IMR-90 (cell line): ENCODE data around the gene NOS1AP. TPM values are rescaled to one million over a fixed set of nuclear protein-coding genes. Genes with fewer than 3 reads are reported as not detected.

Experiments used
- ATAC-seq: fragments of 200-7000 bp; cut with Tn5 transposase; 2 replicates; pipeline ENCODE4 v1.9.1; 2020; ENCODE audit warnings: low read depth, mild to moderate bottlenecking, moderate library complexity
- BruUV-seq: library from RNA; stranded (reverse); fragments of 400-500 nt; replicated peaks from 2 replicates; lab custom pipeline; 2021; lab: Mats Ljungman, UMichigan
- CTCF ChIA-PET: fragments of 300-600 bp; formaldehyde crosslinking; extraction: SDS; loops from one replicate; lab custom pipeline; 2021; ENCODE audit warnings: antibody characterized with exemption; lab: Yijun Ruan, JAX
- POLR2A ChIA-PET: fragments of 300-600 bp; sonication (Branson Sonifier 250); formaldehyde crosslinking; loops from one replicate; lab custom pipeline; 2022; ENCODE audit warnings: antibody characterized with exemption; ENCODE audit not compliant: unreplicated experiment; lab: Charles Lee
- DNase-seq: peaks from one replicate; pipeline ENCODE4 v3.0.0; 2013
- H2AFZ ChIP-seq: replicated peaks from 2 replicates; pipeline ENCODE3; 2013; ENCODE audit warnings: low read length, mild to moderate bottlenecking; ENCODE audit not compliant: poor library complexity
- H2AK5ac ChIP-seq: 2 replicates; pipeline ENCODE4 v1.6.1; 2013; ENCODE audit warnings: low read depth, low read length, inconsistent platforms
- H2AK9ac ChIP-seq: replicated peaks from 2 replicates; pipeline ENCODE3; 2013; ENCODE audit warnings: mild to moderate bottlenecking, low read depth, low read length, moderate library complexity; ENCODE audit not compliant: poor library complexity
- H2BK120ac ChIP-seq: 2 replicates; pipeline ENCODE4 v1.6.1; 2013; ENCODE audit warnings: low read depth, low read length, inconsistent platforms
- H2BK15ac ChIP-seq: 3 replicates; pipeline ENCODE4 v1.6.1; 2013; ENCODE audit warnings: low read depth, low read length, inconsistent platforms
- H2BK20ac ChIP-seq: 2 replicates; pipeline ENCODE4 v1.6.1; 2013; ENCODE audit warnings: low read depth, mild to moderate bottlenecking, inconsistent platforms, low read length, moderate library complexity
- H2BK5ac ChIP-seq: 2 replicates; pipeline ENCODE4 v1.6.1; 2013; ENCODE audit warnings: mild to moderate bottlenecking, low read depth, low read length, inconsistent platforms; ENCODE audit not compliant: poor library complexity, severe bottlenecking
- H3K14ac ChIP-seq: replicated peaks from 2 replicates; pipeline ENCODE4 v1.6.1; 2013; ENCODE audit warnings: low read depth, low read length, inconsistent platforms
- H3K18ac ChIP-seq: 2 replicates; pipeline ENCODE4 v1.6.1; 2013; ENCODE audit warnings: low read depth, low read length, control low read depth
- H3K23ac ChIP-seq: 2 replicates; pipeline ENCODE4 v1.6.1; 2013; ENCODE audit warnings: low read depth, low read length, inconsistent platforms
- H3K27ac ChIP-seq: 2 replicates; pipeline ENCODE4 v1.5.1; 2013; ENCODE audit warnings: mild to moderate bottlenecking, control low read depth, low read length; ENCODE audit not compliant: insufficient read depth
- H3K27me3 ChIP-seq: 2 replicates; pipeline ENCODE4 v1.6.1; 2013; ENCODE audit warnings: low read length; ENCODE audit not compliant: control insufficient read depth, insufficient read depth
- H3K36me3 ChIP-seq: 2 replicates; pipeline ENCODE4 v1.6.1; 2013; ENCODE audit warnings: low read length, mixed read lengths; ENCODE audit not compliant: control insufficient read depth, insufficient read depth
- H3K4ac ChIP-seq: 2 replicates; pipeline ENCODE4 v1.6.1; 2013; ENCODE audit warnings: low read depth, low read length, inconsistent platforms
- H3K4me1 ChIP-seq: 2 replicates; pipeline ENCODE4 v1.6.1; 2013; ENCODE audit warnings: low read length, mixed read lengths; ENCODE audit not compliant: control insufficient read depth, insufficient read depth
- H3K4me2 ChIP-seq: 2 replicates; pipeline ENCODE4 v1.6.1; 2013; ENCODE audit warnings: low read depth, mild to moderate bottlenecking, control low read depth, low read length, moderate library complexity
- H3K4me3 ChIP-seq: 2 replicates; pipeline ENCODE4 v1.5.1; 2013; ENCODE audit warnings: low read depth, mild to moderate bottlenecking, control low read depth, low read length, moderate library complexity; ENCODE audit not compliant: insufficient read depth
- H3K56ac ChIP-seq: 2 replicates; pipeline ENCODE4 v1.6.1; 2013; ENCODE audit warnings: low read length, inconsistent platforms; ENCODE audit not compliant: insufficient read depth; ENCODE audit errors: extremely low read depth
- H3K79me1 ChIP-seq, 2 experiments: 2 replicates each; pipeline ENCODE4 v1.6.1; 2013; ENCODE audit warnings: low read length in 2 of 2, inconsistent platforms in 1 of 2, low read depth in 1 of 2
- H3K9ac ChIP-seq: 2 replicates; pipeline ENCODE4 v1.6.1; 2013; ENCODE audit warnings: low read depth, low read length, control low read depth
- H3K9me1 ChIP-seq: 2 replicates; pipeline ENCODE4 v1.6.1; 2013; ENCODE audit warnings: low read length, inconsistent platforms; ENCODE audit not compliant: insufficient read depth
- H3K9me3 ChIP-seq: 2 replicates; pipeline ENCODE4 v1.6.1; 2013; ENCODE audit warnings: low read length; ENCODE audit not compliant: control insufficient read depth, insufficient read depth
- H4K20me1 ChIP-seq: 2 replicates; pipeline ENCODE4 v1.6.1; 2013; ENCODE audit warnings: low read length, inconsistent platforms; ENCODE audit not compliant: insufficient read depth
- H4K5ac ChIP-seq: 2 replicates; pipeline ENCODE4 v1.6.1; 2013; ENCODE audit warnings: mild to moderate bottlenecking, low read depth, low read length, control low read depth
- H4K8ac ChIP-seq, 2 experiments: 2 replicates each; pipeline ENCODE4 v1.6.1; 2013; ENCODE audit warnings: low read depth in 2 of 2, low read length in 2 of 2, control low read depth in 1 of 2, inconsistent platforms in 1 of 2
- H4K91ac ChIP-seq: 2 replicates; pipeline ENCODE4 v1.6.1; 2013; ENCODE audit warnings: low read depth, low read length, inconsistent platforms; ENCODE audit not compliant: insufficient read depth
- BHLHE40 ChIP-seq: fragments of 150-350 bp; IDR thresholded peaks from 2 replicates; pipeline ENCODE4 v1.6.1; 2016; ENCODE audit warnings: mild to moderate bottlenecking, low read depth, low read length
- CEBPB ChIP-seq: IDR thresholded peaks from 2 replicates; pipeline ENCODE4 v1.6.1; 2012; ENCODE audit warnings: low read depth, low read length, improper control_type of control experiment
- CHD1 ChIP-seq: IDR thresholded peaks from 2 replicates; pipeline ENCODE4 v1.6.1; 2012; ENCODE audit warnings: low read depth, low read length, improper control_type of control experiment
- ELK1 ChIP-seq: fragments of 150-350 bp; IDR thresholded peaks from 2 replicates; pipeline ENCODE4 v1.6.1; 2016; ENCODE audit warnings: low read depth, mild to moderate bottlenecking, low read length, moderate library complexity, borderline replicate concordance
- FOS ChIP-seq: fragments of 150-350 bp; IDR thresholded peaks from 2 replicates; pipeline ENCODE4 v1.6.1; 2016; ENCODE audit warnings: low read depth, low read length
- MAFK ChIP-seq: IDR thresholded peaks from 2 replicates; pipeline ENCODE4 v1.6.1; 2012; ENCODE audit warnings: low read depth, low read length, improper control_type of control experiment
- MAZ ChIP-seq: IDR thresholded peaks from 2 replicates; pipeline ENCODE4 v1.6.1; 2012; ENCODE audit warnings: low read depth, mild to moderate bottlenecking, low read length, improper control_type of control experiment, moderate library complexity, borderline replicate concordance
- MXI1 ChIP-seq: IDR thresholded peaks from 2 replicates; pipeline ENCODE4 v1.6.1; 2012; ENCODE audit warnings: low read depth, mild to moderate bottlenecking, low read length, moderate library complexity, borderline replicate concordance
- NFE2L2 ChIP-seq: fragments of 150-350 bp; IDR thresholded peaks from 2 replicates; pipeline ENCODE4 v1.6.1; 2016; ENCODE audit warnings: low read depth, mild to moderate bottlenecking, low read length
- POLR2A ChIP-seq: IDR thresholded peaks from 2 replicates; pipeline ENCODE4 v1.6.1; 2012; ENCODE audit warnings: mild to moderate bottlenecking, low read depth, low read length
- RAD21 ChIP-seq: IDR thresholded peaks from 2 replicates; pipeline ENCODE4 v1.6.1; 2012; ENCODE audit warnings: low read length, improper control_type of control experiment
- RCOR1 ChIP-seq: IDR thresholded peaks from 2 replicates; pipeline ENCODE4 v1.6.1; 2012; ENCODE audit warnings: mild to moderate bottlenecking, low read length, improper control_type of control experiment; ENCODE audit not compliant: insufficient replicate concordance
- RFX5 ChIP-seq: IDR thresholded peaks from 2 replicates; pipeline ENCODE4 v1.8.0; 2012; ENCODE audit warnings: low read depth, mild to moderate bottlenecking, low read length, moderate library complexity
- SMC3 ChIP-seq: fragments of 150-350 bp; IDR thresholded peaks from 2 replicates; pipeline ENCODE4 v1.6.1; 2016; ENCODE audit warnings: low read depth, mild to moderate bottlenecking, antibody characterized with exemption, low read length, moderate library complexity
- WGBS, 2 experiments: methylation state at CpG; one replicate each; pipeline versions ENCODE4 v1.1.5 to v1.1.7; 2013; ENCODE audit warnings: missing lambda C conversion rate in 2 of 2; ENCODE audit not compliant: insufficient read length in 1 of 2; ENCODE audit errors: extremely low coverage in 2 of 2; 5-methylcytosine and 5-hydroxymethylcytosine counted together
- dilution Hi-C: fragments of 300-500 bp; cut with HindIII; formaldehyde crosslinking; loops from one replicate; pipeline ENCODE4 v1.14.3; 2018; ENCODE audit warnings: low sequenced_read_pairs; ENCODE audit not compliant: unreplicated experiment
- in situ Hi-C: fragments of 300-500 bp; cut with MboI; formaldehyde crosslinking; loops from 3 replicates; pipeline ENCODE4 v1.14.3; 2019; ENCODE audit warnings: low sequenced_read_pairs, inconsistent platforms, mixed read lengths
- intact Hi-C: fragments of 100-400 bp; cut with micrococcal nuclease; formaldehyde crosslinking; loops from 2 replicates; pipeline ENCODE4 v1.10.0; 2022
- polyA plus RNA-seq, 3 experiments: library from polyadenylated mRNA; depleted of rRNA; stranded (reverse); fragments of >200 nt; gene quantifications; 2 replicates each; pipeline ENCODE4 v1.2.3, GENCODE V29; 2012; ENCODE audit warnings: low replicate concordance in 1 of 3
- total RNA-seq: library from RNA; depleted of rRNA; stranded (reverse); fragments of >200 nt; gene quantifications from 2 replicates; pipeline ENCODE4 v1.2.3, GENCODE V29; 2012
- TF ChIP-seq, protein P1 (sequence below): fragments of 150-350 bp; IDR thresholded peaks from 2 replicates; pipeline ENCODE4 v1.6.1; 2017; ENCODE audit warnings: mild to moderate bottlenecking, antibody characterized with exemption, low read length, low read depth
- TF ChIP-seq, protein P2 (sequence below): conservative IDR thresholded peaks from 2 replicates; pipeline ENCODE4 v1.5.1; 2012; ENCODE audit warnings: mild to moderate bottlenecking, low read depth, low read length, improper control_type of control experiment

NOS1AP gene
- total and polyA plus RNA-seq, 2 of the 4 experiments (the other 2 are of a cell fraction), result 0.18 to 0.19 TPM

DNA sequence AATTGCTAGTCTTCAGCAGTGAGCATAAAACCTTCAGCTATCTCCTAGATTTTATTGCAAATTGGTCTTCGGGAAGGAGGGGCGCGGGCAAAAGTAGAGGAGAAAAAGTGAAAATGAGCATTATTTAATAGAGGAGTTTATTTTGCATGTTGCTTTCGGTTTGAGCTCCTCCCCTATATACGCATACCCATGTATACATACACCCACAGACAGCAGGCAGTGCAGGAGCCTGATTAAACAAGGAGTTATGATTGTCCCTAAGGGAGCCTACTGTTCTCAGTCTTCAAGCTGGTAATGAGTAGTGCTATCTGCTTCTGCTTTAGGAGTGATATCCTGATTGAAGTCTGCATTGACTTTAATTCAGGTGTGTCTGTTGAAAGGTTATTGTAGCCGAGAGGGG lies 173.3 kb downstream of the NOS1AP start:
- Histone ChIP-seq H3K4me2 (no peak overlapping the region), H3K56ac (no peak overlapping the region), H3K4ac (no peak overlapping the region), H3K4me1 (no peaks in the 10 kb centered on the region), H4K20me1 (no peaks in the 10 kb centered on the region), H2AK9ac (no peak overlapping the region), H3K18ac (no peak overlapping the region), H4K8ac (no peak overlapping the region), H3K27me3 (no peaks in the 10 kb centered on the region; the same call in 1 of the 2 replicates), H3K4me3 (no peak overlapping the region), H3K9me3 (no peaks in the 10 kb centered on the region), H3K9ac (no peak overlapping the region), H3K14ac (no peak overlapping the region), H2BK5ac (no peak overlapping the region), H2AFZ (no peak overlapping the region), H4K91ac (no peak overlapping the region), H2BK15ac (no peak overlapping the region), H4K5ac (no peak overlapping the region), H2AK5ac (no peak overlapping the region), H3K79me1 (no peaks in the 10 kb centered on the region), H2BK120ac (no peak overlapping the region), H3K36me3 (no peaks in the 10 kb centered on the region), H2BK20ac (no peak overlapping the region), H3K9me1 (no peaks in the 10 kb centered on the region), H3K27ac (no peak overlapping the region), H3K23ac (no peak overlapping the region)
- intact Hi-C loops (no loop called here), dilution Hi-C loops (no loop called here), in situ Hi-C loops (loop anchor here (25.0 kb wide), 1 partner anchor 456 kb away; no protein-coding TSS in a partner anchor)
- WGBS, 2 experiments, result no CpG with 5 or more reads among the region's 6 CpGs
- BruUV-seq, result no TSS peak
- ATAC-seq (no peak), DNase-seq (no peak)
- TF ChIP-seq MAZ (no peak), RCOR1 (no peak), FOS (no peak), MAFK (no peak), CEBPB (no peak), RFX5 (no peak), CHD1 (no peak), RAD21 (no peak), SMC3 (no peak), MXI1 (no peak), POLR2A (no peak), ELK1 (no peak), NFE2L2 (no peak), BHLHE40 (no peak)
- TF ChIP-seq, protein P1, sequence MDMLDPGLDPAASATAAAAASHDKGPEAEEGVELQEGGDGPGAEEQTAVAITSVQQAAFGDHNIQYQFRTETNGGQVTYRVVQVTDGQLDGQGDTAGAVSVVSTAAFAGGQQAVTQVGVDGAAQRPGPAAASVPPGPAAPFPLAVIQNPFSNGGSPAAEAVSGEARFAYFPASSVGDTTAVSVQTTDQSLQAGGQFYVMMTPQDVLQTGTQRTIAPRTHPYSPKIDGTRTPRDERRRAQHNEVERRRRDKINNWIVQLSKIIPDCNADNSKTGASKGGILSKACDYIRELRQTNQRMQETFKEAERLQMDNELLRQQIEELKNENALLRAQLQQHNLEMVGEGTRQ, result no peak
- TF ChIP-seq, protein P2, sequence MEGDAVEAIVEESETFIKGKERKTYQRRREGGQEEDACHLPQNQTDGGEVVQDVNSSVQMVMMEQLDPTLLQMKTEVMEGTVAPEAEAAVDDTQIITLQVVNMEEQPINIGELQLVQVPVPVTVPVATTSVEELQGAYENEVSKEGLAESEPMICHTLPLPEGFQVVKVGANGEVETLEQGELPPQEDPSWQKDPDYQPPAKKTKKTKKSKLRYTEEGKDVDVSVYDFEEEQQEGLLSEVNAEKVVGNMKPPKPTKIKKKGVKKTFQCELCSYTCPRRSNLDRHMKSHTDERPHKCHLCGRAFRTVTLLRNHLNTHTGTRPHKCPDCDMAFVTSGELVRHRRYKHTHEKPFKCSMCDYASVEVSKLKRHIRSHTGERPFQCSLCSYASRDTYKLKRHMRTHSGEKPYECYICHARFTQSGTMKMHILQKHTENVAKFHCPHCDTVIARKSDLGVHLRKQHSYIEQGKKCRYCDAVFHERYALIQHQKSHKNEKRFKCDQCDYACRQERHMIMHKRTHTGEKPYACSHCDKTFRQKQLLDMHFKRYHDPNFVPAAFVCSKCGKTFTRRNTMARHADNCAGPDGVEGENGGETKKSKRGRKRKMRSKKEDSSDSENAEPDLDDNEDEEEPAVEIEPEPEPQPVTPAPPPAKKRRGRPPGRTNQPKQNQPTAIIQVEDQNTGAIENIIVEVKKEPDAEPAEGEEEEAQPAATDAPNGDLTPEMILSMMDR, result no peak
- ChIA-PET CTCF (no interaction called here), POLR2A (no interaction called here)
